ENCODE measurements around the gene SNX17. TPM values are rescaled to one million over a fixed set of nuclear protein-coding genes. Genes with fewer than 3 reads are reported as not detected.

The SNX17 gene
- total and polyA plus RNA-seq, 2 of the 13 experiments (the other 11 are each of a cell fraction or from before 2014, with no cell fraction given), result 75.0 to 109 TPM

DNA sequence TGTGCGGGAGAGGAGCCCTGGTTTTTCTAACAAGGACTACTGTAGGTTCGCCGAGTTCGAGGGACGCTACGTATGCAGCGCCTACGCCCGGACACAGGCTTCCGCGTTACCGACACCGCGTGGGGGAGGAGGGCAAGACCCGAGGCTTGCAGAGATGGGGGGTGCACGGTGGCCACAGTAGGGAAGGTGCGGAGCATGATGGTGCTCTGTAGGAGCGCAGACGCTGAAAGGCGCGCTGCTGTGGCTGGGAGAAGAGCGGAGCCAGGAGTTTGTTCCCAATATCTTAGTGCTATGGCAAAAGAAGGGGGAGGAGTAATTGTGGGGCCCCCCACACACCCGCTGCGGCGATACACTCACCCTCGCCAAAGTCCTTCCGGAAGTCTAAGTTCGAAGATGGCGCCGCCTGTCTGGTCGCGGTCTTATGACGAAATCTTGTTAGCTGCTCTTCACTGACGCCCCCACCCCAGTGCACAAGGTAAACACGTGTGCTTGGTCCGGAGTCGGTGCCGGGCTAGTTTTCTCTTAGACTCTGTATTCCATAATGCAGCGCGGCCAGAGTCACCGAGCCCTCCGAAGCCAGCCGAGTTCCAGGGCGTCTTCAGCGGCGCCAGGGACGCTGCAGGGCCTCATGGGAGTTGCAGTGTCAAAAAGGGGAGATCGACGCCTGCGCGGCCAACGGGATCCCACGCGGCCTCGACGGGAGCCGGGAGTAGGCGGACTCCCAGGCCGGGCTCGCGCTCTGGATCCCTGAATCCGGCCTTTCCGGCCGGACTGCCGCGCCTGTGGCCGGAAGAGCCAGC lies 13.8 kb upstream of the SNX17 start, which contains the start of gene GTF3C2 (continued):
- TF ChIP-seq ZNF879 (CRISPR knock-in tag; IDR thresholded peaks at IDR 0.05) (peak; percentile 69), ZNF251 (CRISPR knock-in tag; IDR thresholded peaks at IDR 0.05) (no peak), ELF1 (CRISPR knock-in tag; IDR thresholded peaks at IDR 0.05) (peak; percentile 85), HES4 (CRISPR knock-in tag; IDR thresholded peaks at IDR 0.05; ENCODE audit: borderline replicate concordance) (no peak; the same call in 1 of the 2 replicates), SMARCC2 (IDR thresholded peaks at IDR 0.05) (no peak), HDAC6 (IDR thresholded peaks at IDR 0.05; ENCODE audit: low read depth, low read length) (no peak), ZNF451 (CRISPR knock-in tag; IDR thresholded peaks at IDR 0.05) (no peak), MED8 (CRISPR knock-in tag; IDR thresholded peaks at IDR 0.05; ENCODE audit: insufficient replicate concordance) (peak; percentile 68), RBM22 (optimal IDR thresholded peaks at IDR 0.05; ENCODE audit: low read length) (peak; percentile 96), CBX1 (IDR thresholded peaks at IDR 0.05; ENCODE audit: low read depth) (no peak), RAD51 (IDR thresholded peaks at IDR 0.05; ENCODE audit: borderline replicate concordance) (no peak), IRX3 (CRISPR knock-in tag; IDR thresholded peaks at IDR 0.05; ENCODE audit: borderline replicate concordance, low read depth) (0 out of 2 replicates have a peak, but pooled peaks have one; percentile 64), ZNF225 (CRISPR knock-in tag; IDR thresholded peaks at IDR 0.05) (peak; percentile 79), MEIS2 (CRISPR knock-in tag; IDR thresholded peaks at IDR 0.05) (peak; percentile 40; the same call in 1 of the 2 replicates), ZNF652 (CRISPR knock-in tag; IDR thresholded peaks at IDR 0.05; ENCODE audit: borderline replicate concordance, low read depth) (0 out of 2 replicates have a peak, but pooled peaks have one; percentile 13), ZNF644 (CRISPR knock-in tag; IDR thresholded peaks at IDR 0.05; ENCODE audit: low read depth) (no peak), MXD4 (CRISPR knock-in tag; IDR thresholded peaks at IDR 0.05) (peak; percentile 80), ZNF329 (CRISPR knock-in tag; IDR thresholded peaks at IDR 0.05; ENCODE audit: low read depth) (peak; percentile 41; the same call in 1 of the 2 replicates), NPAS2 (CRISPR knock-in tag; IDR thresholded peaks at IDR 0.05; ENCODE audit: borderline replicate concordance) (no peak), ZNF256 (CRISPR knock-in tag; conservative IDR thresholded peaks at IDR 0.05) (peak; percentile 64; the same call in 1 of the 2 replicates)
- TF ChIP-seq, protein P1, sequence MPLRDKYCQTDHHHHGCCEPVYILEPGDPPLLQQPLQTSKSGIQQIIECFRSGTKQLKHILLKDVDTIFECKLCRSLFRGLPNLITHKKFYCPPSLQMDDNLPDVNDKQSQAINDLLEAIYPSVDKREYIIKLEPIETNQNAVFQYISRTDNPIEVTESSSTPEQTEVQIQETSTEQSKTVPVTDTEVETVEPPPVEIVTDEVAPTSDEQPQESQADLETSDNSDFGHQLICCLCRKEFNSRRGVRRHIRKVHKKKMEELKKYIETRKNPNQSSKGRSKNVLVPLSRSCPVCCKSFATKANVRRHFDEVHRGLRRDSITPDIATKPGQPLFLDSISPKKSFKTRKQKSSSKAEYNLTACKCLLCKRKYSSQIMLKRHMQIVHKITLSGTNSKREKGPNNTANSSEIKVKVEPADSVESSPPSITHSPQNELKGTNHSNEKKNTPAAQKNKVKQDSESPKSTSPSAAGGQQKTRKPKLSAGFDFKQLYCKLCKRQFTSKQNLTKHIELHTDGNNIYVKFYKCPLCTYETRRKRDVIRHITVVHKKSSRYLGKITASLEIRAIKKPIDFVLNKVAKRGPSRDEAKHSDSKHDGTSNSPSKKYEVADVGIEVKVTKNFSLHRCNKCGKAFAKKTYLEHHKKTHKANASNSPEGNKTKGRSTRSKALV (CRISPR knock-in tag; IDR thresholded peaks at IDR 0.05), result no peak
- TF ChIP-seq, protein P2, sequence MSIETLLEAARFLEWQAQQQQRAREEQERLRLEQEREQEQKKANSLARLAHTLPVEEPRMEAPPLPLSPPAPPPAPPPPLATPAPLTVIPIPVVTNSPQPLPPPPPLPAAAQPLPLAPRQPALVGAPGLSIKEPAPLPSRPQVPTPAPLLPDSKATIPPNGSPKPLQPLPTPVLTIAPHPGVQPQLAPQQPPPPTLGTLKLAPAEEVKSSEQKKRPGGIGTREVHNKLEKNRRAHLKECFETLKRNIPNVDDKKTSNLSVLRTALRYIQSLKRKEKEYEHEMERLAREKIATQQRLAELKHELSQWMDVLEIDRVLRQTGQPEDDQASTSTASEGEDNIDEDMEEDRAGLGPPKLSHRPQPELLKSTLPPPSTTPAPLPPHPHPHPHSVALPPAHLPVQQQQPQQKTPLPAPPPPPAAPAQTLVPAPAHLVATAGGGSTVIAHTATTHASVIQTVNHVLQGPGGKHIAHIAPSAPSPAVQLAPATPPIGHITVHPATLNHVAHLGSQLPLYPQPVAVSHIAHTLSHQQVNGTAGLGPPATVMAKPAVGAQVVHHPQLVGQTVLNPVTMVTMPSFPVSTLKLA (IDR thresholded peaks at IDR 0.05), result peak; percentile 90
- TF ChIP-seq, protein P3, sequence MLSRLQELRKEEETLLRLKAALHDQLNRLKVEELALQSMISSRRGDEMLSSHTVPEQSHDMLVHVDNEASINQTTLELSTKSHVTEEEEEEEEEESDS (CRISPR knock-in tag; IDR thresholded peaks at IDR 0.05; ENCODE audit: borderline replicate concordance), result peak; percentile 79; the same call in 1 of the 2 replicates
- TF ChIP-seq, protein P4, sequence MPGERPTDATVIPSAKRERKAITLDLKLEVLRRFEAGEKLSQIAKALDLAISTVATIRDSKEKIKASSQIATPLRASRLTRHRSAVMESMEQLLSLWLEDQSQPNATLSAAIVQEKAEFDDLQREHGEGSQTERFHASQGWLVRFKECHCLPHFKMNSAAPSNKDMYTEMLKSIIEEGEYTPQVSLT (CRISPR knock-in tag; IDR thresholded peaks at IDR 0.05; ENCODE audit: borderline replicate concordance, low read depth), result no peak; the same call in 1 of the 2 replicates

All from HepG2 (cell line).